Measurements from ENCODE around the gene HIVEP3. TPM values are rescaled to one million over a fixed set of nuclear protein-coding genes. Genes with fewer than 3 reads are reported as not detected.

HIVEP3 gene
- total and polyA plus RNA-seq, 2 of the 13 experiments (the other 11 are each of a cell fraction or from before 2014, with no cell fraction given), result 0.05 TPM; not detected in 1

- TF ChIP-seq, protein P1, sequence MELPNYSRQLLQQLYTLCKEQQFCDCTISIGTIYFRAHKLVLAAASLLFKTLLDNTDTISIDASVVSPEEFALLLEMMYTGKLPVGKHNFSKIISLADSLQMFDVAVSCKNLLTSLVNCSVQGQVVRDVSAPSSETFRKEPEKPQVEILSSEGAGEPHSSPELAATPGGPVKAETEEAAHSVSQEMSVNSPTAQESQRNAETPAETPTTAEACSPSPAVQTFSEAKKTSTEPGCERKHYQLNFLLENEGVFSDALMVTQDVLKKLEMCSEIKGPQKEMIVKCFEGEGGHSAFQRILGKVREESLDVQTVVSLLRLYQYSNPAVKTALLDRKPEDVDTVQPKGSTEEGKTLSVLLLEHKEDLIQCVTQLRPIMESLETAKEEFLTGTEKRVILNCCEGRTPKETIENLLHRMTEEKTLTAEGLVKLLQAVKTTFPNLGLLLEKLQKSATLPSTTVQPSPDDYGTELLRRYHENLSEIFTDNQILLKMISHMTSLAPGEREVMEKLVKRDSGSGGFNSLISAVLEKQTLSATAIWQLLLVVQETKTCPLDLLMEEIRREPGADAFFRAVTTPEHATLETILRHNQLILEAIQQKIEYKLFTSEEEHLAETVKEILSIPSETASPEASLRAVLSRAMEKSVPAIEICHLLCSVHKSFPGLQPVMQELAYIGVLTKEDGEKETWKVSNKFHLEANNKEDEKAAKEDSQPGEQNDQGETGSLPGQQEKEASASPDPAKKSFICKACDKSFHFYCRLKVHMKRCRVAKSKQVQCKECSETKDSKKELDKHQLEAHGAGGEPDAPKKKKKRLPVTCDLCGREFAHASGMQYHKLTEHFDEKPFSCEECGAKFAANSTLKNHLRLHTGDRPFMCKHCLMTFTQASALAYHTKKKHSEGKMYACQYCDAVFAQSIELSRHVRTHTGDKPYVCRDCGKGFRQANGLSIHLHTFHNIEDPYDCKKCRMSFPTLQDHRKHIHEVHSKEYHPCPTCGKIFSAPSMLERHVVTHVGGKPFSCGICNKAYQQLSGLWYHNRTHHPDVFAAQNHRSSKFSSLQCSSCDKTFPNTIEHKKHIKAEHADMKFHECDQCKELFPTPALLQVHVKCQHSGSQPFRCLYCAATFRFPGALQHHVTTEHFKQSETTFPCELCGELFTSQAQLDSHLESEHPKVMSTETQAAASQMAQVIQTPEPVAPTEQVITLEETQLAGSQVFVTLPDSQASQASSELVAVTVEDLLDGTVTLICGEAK (IDR thresholded peaks at IDR 0.05), result no peak
- TF ChIP-seq, protein P1 (CRISPR knock-in tag; IDR thresholded peaks at IDR 0.05), result no peak
- no peak for TF ChIP-seq SRSF1 (optimal IDR thresholded peaks at IDR 0.05; ENCODE audit: low read depth, low read length)
- TF ChIP-seq, protein P2, sequence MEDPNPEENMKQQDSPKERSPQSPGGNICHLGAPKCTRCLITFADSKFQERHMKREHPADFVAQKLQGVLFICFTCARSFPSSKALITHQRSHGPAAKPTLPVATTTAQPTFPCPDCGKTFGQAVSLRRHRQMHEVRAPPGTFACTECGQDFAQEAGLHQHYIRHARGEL (CRISPR knock-in tag; IDR thresholded peaks at IDR 0.05), result no peak
- no peak for TF ChIP-seq PHB2 (IDR thresholded peaks at IDR 0.05; ENCODE audit: partially characterized antibody)
Observed at GRCh38 chr1:41840592-41841246, 78.0 kb downstream of the HIVEP3 start (continued).

Measured in HepG2 (cell line).